HG03045 (cell line): ENCODE results near the gene RPP14.

ENCODE experiments used
- ATAC-seq: cut with Tn5 transposase; IDR thresholded peaks from one replicate; pipeline ENCODE4 v1.9.1; 2021; ENCODE audit warnings: mild to moderate bottlenecking, moderate library complexity; ENCODE audit not compliant: unreplicated experiment

The RPP14 gene

GRCh38 chr3:58353722-58354553 lies 47.9 kb downstream of the RPP14 start:
- no peak for ATAC-seq

GRCh38 chr3:58355179-58355578 lies 49.1 kb downstream of the RPP14 start:
- ATAC-seq, result peak; percentile 67

DNA sequence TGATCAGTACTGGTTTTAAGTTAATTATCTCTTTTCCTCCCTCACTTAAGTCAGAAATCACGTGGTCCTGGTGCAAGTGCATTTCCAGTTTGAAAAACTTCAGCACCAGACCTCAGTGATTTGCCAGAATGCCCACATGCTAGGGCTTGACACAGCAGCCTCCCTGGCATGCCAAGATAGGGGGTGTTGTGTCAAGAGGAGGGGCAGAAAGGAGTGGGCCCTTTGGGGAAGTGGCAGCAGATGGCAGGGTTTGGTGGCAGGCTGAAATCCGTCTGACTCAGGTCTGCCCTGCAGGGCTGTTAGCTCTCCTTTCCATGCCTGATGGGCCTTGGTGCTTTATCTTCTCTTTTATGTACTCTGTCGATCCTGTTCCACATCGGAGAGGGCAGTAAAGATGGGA lies 50.0 kb downstream of the RPP14 start:
- no peak for ATAC-seq

GRCh38 chr3:58357402-58357801 lies 51.4 kb downstream of the RPP14 start:
- ATAC-seq, result no peak

- no peak for ATAC-seq
Measured at GRCh38 chr3:58358092-58358491, 52.0 kb downstream of the RPP14 start.

DNA sequence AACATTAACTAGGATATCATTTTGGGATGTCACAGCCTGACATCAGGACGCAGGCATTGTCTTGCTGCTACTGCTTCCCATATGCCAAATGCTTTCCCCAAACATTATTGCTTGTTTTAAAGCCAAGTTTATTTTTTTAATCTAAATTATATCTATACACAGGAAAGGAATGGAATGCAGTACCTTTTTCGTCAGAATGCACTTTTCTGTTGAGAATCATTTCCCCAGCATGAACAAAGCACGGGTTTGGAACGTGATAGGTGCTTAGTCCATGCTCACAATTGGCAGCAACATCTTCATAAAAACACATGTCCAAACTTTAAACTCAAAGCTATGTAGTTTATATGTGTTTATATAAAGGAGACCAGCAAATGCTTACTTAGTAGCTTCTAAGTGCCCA lies 52.8 kb downstream of the RPP14 start:
- no peak for ATAC-seq

GRCh38 chr3:58359621-58360020 lies 53.6 kb downstream of the RPP14 start:
- ATAC-seq, result no peak

GRCh38 chr3:58361866-58362265 lies 55.8 kb downstream of the RPP14 start:
- no peak for ATAC-seq

DNA sequence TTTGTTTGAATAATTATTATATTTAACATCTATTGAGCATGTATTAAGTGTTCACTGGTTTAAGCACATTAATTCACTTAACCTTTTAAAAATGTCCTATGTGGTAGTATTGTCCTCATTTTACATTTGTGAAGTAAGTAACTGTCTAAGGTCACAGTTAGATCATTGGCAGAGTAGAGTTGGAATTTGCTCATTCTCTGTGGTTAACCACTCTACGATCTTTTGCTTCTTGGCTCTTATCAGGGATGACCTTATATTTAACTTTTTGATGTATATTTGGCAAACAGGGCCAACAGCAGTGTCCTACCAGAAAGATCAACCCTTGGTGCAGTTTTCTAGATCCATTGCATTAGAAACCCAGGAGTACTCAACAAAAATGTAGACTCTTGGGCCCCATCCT lies 60.7 kb downstream of the RPP14 start:
- no peak for ATAC-seq

DNA sequence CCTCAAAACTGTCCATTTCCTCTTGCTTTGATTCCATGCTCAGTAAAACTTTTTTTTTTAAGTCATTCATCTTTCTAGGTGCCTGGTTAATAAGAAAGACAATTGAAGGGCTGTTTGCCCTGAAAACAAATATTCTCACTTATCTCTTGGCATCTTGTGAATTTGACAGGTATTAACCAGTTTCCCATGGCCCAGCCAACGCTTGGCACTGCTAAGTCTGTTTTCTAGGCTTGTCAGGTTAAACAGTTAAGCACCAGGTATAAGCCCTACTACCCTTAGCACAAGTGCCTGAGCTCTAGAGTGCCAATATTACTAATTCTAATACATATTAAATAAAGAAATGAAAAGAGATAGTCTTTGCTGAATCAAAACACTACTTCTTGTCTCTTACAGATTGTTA lies 63.0 kb downstream of the RPP14 start:
- ATAC-seq, result no peak
